Colonic mucosa (tissue), 4 donors: ENCODE data around the gene GIMAP8. TPM values are rescaled to one million over a fixed set of nuclear protein-coding genes. Genes with fewer than 3 reads are reported as not detected.
"Not testable (repeated sequence)": the region's sequence is repeated elsewhere in the genome, so short reads cannot be mapped to it uniquely, and the experiment has no call there.

ENCODE experiments used
- DNase-seq: peaks from one replicate; pipeline ENCODE4 v3.0.0-alpha.2; 2020
- H3K27ac ChIP-seq: fragments of 200-600 bp; one replicate; pipeline ENCODE4 v1.8.0; 2021
- H3K27me3 ChIP-seq: fragments of 200-600 bp; one replicate; pipeline ENCODE4 v1.8.0; 2021
- H3K36me3 ChIP-seq: fragments of 200-600 bp; one replicate; pipeline ENCODE4 v1.8.0; 2021
- H3K4me1 ChIP-seq: fragments of 200-600 bp; one replicate; pipeline ENCODE4 v1.8.0; 2021; ENCODE audit warnings: mild to moderate bottlenecking
- H3K4me3 ChIP-seq: fragments of 200-600 bp; one replicate; pipeline ENCODE4 v1.8.0; 2021
- H3K9ac ChIP-seq, 2 donors: one replicate each; pipeline ENCODE4 v1.7.0; 2013; ENCODE audit warnings: control low read depth in 2 of 2, low read depth in 2 of 2, low read length in 2 of 2
- H3K9me3 ChIP-seq: fragments of 200-600 bp; one replicate; pipeline ENCODE4 v1.8.0; 2021
- CTCF ChIP-seq: fragments of 200-600 bp; IDR thresholded peaks from one replicate; pipeline ENCODE4 v1.8.0; 2022; ENCODE audit warnings: antibody characterized with exemption, mild to moderate bottlenecking
- intact Hi-C: fragments of 100-400 bp; cut with DNase I; formaldehyde crosslinking; loops from one replicate; pipeline ENCODE4 v1.14.1; 2022
- total RNA-seq, 2 donors: library from RNA; stranded (reverse); fragmentation: NEBNext Ultra II Directional in 1 of 2; extraction: Animal tissue kit (Norgen Biotek cat#: 25700) in 1 of 2; gene quantifications; one replicate each; pipeline ENCODE4 v1.2.1, GENCODE V29; 2021
- donor health status: healthy.
- donor health status: DM: no; HTN: no; CAD: no.
- donor health status: DM: no; HTN: no; CAD: no.

Gene GIMAP8
- total RNA-seq, 2 donors from 2014 or later, result 3.4 to 4.5 TPM

- H3K9me3 ChIP-seq, result no peaks in the 10 kb centered on the region
- no peak for DNase-seq
- no peak overlapping the region for H3K27ac ChIP-seq
- no peaks in the 10 kb centered on the region for H3K36me3 ChIP-seq
- H3K9ac ChIP-seq, result no peak overlapping the region
- H3K4me1 ChIP-seq, result no peaks in the 10 kb centered on the region
- no peak overlapping the region for H3K4me3 ChIP-seq
- no peak for TF ChIP-seq CTCF
- H3K27me3 ChIP-seq, result no peaks in the 10 kb centered on the region
- intact Hi-C loops, result no loop called here
These were observed 37.2 kb downstream of the GIMAP8 start for GRCh38 chr7:150487625-150488024.

GRCh38 chr7:150489782-150490181 is 39.4 kb downstream of the GIMAP8 start:
- DNase-seq, result no peak
- no peak overlapping the region for H3K9ac ChIP-seq
- no peak overlapping the region for H3K4me3 ChIP-seq
- intact Hi-C loops, result no loop called here
- no peaks in the 10 kb centered on the region for H3K4me1 ChIP-seq
- TF ChIP-seq CTCF, result no peak
- no peaks in the 10 kb centered on the region for H3K36me3 ChIP-seq
- no peaks in the 10 kb centered on the region for H3K27me3 ChIP-seq
- no peak overlapping the region for H3K27ac ChIP-seq
- H3K9me3 ChIP-seq, result no peaks in the 10 kb centered on the region

- H3K9me3 ChIP-seq, H3K4me1 ChIP-seq, H3K4me3 ChIP-seq, DNase-seq, H3K27me3 ChIP-seq, H3K9ac ChIP-seq, intact Hi-C loops, H3K36me3 ChIP-seq, H3K27ac ChIP-seq: not testable (repeated sequence)
These were observed 43.0 kb downstream of the GIMAP8 start for GRCh38 chr7:150493442-150493841.

- no peak overlapping the region for H3K9ac ChIP-seq
- intact Hi-C loops, result no loop called here
- no peak for TF ChIP-seq CTCF
- H3K36me3 ChIP-seq, result no peaks in the 10 kb centered on the region
- no peak overlapping the region for H3K4me3 ChIP-seq
- no peaks in the 10 kb centered on the region for H3K9me3 ChIP-seq
- no peaks in the 10 kb centered on the region for H3K4me1 ChIP-seq
- no peak for DNase-seq
- H3K27ac ChIP-seq, result peak overlapping the region; percentile 25
- no peaks in the 10 kb centered on the region for H3K27me3 ChIP-seq
These were observed 52.1 kb downstream of the GIMAP8 start for GRCh38 chr7:150502519-150502918.

- no peaks in the 10 kb centered on the region for H3K27me3 ChIP-seq
- no peaks in the 10 kb centered on the region for H3K9me3 ChIP-seq
- no peaks in the 10 kb centered on the region for H3K36me3 ChIP-seq
- no peaks in the 10 kb centered on the region for H3K4me1 ChIP-seq
- no peak overlapping the region for H3K4me3 ChIP-seq
- TF ChIP-seq CTCF, result no peak
- intact Hi-C loops, result no loop called here
- H3K9ac ChIP-seq, result no peak overlapping the region
- DNase-seq, result no peak
- H3K27ac ChIP-seq, result no peak overlapping the region
These were observed 52.7 kb downstream of the GIMAP8 start for GRCh38 chr7:150503155-150503554.

GRCh38 chr7:150503581-150503980 is 53.2 kb downstream of the GIMAP8 start:
- Histone ChIP-seq H3K36me3 (no peaks in the 10 kb centered on the region), H3K27me3 (no peaks in the 10 kb centered on the region), H3K9ac (no peak overlapping the region), H3K4me3 (no peak overlapping the region), H3K9me3 (no peaks in the 10 kb centered on the region), H3K27ac (no peak overlapping the region), H3K4me1 (no peaks in the 10 kb centered on the region)
- TF ChIP-seq CTCF, result no peak
- no peak for DNase-seq
- intact Hi-C loops, result no loop called here
